Breast epithelium (tissue), 3 donors: ENCODE measurements around the gene SLC6A9.

Source experiments
- CTCF ChIP-seq, 3 donors: fragments of 450-650 bp; IDR thresholded peaks; one replicate each; pipeline ENCODE4 v1.5.1; 2016 to 2017; ENCODE audit warnings: antibody characterized with exemption in 3 of 3, mild to moderate bottlenecking in 3 of 3, moderate library complexity in 3 of 3
- POLR2A ChIP-seq: fragments of 450-650 bp; IDR thresholded peaks from one replicate; pipeline ENCODE4 v1.6.1; 2016; ENCODE audit warnings: antibody characterized with exemption, mild to moderate bottlenecking, moderate library complexity
- POLR2AphosphoS5 ChIP-seq, 3 donors: sonication (generic); formaldehyde crosslinking; IDR thresholded peaks; one replicate each; pipeline ENCODE4 v1.6.1; 2017; ENCODE audit warnings: antibody characterized with exemption in 3 of 3

GRCh38 chr1:44037154-44037553 lies 5.9 kb upstream of the SLC6A9 start:
- no peak for TF ChIP-seq CTCF (IDR thresholded peaks at IDR 0.05)
- no peak for TF ChIP-seq POLR2AphosphoS5 (IDR thresholded peaks at IDR 0.05)
- TF ChIP-seq POLR2A, result no peak
